HG03108 (cell line): ENCODE measurements around the gene ROR1.
A peak's percentile ranks its signal among the peaks of the same experiment; 100 is the strongest.

Experiments
- ATAC-seq: cut with Tn5 transposase; IDR thresholded peaks from one replicate; pipeline ENCODE4 v1.9.1; 2021; ENCODE audit warnings: moderate library complexity; ENCODE audit not compliant: unreplicated experiment

ROR1 gene

DNA sequence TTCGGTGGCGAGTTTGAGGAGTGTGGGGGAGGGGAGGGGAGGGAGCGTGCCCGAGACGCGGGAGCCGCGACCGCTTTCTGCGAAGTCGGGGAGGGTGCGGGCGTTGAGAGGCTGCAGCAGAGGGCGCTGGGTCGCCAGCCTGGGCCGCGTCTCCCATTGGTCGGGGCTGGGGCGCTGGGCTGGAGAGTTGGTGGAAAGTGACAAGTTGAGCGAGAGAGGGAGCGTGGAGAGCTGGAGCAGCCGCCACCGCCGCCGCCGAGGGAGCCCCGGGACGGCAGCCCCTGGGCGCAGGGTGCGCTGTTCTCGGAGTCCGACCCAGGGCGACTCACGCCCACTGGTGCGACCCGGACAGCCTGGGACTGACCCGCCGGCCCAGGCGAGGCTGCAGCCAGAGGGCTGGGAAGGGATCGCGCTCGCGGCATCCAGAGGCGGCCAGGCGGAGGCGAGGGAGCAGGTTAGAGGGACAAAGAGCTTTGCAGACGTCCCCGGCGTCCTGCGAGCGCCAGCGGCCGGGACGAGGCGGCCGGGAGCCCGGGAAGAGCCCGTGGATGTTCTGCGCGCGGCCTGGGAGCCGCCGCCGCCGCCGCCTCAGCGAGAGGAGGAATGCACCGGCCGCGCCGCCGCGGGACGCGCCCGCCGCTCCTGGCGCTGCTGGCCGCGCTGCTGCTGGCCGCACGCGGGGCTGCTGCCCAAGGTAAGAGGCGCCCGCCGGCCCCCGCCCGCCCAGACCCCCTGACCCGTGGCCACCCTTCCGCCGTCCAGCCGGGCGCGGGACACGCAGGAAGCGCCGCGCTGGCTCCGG is at the start of gene ROR1:
TSS of gene ROR1 (plus strand) at position 203 of the 802 bp plus-strand sequence.
- peak; percentile 76 for ATAC-seq

DNA sequence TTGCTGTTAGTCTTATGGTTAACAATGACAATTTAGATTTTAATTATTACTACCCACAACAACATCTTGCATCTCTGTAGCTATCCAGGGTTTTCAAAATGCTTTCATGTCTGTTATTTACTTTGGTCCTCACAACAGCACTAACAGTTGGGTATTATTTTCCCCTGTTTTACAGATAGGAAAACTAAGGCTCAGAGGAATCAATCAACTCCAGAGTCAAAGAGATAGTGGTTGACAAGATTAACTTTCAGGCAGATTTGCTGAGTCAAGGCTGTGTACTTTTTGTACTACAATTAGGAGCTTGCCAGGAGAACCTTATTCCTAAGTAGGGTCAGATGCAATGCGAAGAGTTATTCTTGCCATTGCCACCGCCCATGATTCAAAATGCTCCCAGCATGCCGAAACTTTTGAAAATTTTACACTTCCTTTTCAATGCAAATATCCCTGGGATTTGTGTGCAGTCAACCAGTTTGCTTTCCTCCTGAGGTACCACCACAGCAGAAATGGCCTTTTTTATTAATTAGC is 49.4 kb upstream of the ROR1 start:
- no peak for ATAC-seq

DNA sequence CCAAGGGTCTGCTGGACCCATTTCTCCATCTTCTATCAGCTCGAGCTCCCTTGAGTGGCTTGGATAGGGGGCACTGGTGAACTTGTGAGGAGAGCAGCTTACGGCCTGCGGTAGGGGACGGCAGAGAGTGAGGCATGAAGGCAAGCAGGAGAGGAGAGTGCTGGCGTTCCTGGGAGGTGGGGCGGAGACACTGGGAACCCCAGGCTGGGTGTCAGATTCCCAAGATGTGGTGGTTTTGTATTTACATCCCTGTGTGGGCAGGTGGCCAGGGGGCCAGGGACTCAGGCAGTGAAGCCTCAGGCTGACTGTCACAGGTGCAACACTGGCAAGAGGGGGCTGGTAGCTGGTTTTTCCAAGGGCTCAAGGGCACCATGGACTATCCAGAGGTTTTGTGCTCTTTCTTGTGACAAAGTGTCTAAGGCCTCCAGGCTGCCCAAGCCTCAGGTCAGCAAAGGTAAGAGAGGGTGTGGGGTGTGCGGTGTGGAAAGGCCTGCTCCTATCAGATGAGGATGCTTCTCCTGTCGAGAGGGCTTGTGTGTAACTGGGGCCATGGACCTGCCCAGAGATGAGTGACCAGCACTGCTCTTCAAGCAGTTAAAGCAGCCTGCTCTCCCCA is 45.1 kb upstream of the ROR1 start:
- no peak for ATAC-seq

DNA sequence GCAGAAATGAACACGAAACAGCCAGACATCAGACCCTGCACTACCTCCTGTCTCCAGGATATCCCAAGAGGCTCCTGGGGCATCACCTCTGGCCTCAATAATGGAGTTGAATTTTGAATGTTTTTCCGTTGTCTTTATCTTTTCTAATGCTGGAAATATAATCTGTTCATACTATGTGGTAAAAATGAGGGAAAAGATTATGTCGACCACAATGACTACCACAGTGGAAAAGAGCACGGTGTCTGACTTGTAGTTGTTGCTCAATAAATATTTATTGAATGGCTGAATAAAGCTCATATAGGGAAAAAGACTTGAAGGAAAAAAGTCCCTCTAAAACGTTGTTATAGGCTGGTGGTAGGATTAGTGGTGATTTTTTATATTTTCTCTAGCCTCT is 44.6 kb upstream of the ROR1 start:
- ATAC-seq, result no peak

DNA sequence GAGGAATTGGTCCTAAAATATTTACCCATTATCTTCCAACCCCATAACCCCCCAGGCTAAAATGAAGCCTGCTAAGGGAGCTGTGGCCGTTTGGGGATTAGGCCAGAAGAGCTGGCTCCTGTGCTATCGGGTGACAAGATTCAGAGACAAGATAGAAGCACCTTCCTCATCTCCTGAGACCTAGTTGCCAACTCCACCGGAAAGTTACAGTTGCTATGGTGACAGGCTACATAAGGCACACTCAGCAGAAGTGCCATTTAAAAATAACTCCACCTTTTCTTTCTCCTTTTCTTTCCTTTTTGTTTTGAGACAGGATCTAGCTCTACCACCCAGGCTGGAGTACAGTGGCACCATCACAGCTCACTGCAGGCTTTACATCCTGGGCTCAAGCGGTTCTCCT is 43.6 kb upstream of the ROR1 start:
- no peak for ATAC-seq

DNA sequence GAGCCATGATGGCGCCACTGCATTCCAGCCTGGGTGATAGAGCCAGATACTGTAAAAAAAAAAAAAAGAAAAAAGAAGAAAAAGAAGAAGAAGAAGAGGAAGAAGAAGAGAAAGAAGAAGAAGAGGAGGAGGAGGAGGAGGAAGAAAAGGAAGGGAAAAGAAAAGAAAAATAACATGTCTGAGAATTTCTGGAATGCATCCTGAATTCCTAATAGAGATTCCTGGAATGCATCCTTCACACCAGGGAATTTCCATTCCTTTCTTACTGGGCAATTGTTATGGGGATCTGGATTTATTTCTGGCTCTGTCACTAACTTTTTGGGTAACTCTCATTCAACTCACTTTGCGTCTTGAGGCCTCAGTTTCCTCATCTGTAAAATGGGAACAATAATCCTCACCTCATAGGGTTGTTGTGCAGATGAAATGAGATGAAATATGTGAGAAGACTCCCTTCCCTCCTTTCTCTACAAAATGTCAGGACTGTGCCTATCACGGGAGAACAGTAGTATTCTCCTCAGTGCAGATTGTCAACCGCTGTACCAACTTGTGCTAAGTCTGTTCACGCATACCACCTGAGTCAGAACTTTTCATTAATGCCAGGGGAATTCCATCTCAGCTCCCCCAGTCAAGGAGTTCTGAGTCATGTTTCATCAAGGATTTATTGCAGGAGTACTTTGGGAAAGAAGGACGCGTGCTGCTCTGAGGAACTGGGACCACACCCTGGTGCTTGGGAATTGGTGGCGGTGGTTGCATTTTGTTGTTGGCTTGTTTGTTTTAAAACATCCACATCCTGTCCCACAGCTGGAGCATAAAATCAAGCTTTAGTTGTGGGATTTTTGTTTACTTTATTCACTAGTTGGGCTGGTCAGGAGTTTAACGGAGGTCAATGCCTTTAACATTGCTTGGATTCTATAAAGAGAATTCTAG is 42.4 kb upstream of the ROR1 start:
- ATAC-seq, result no peak

DNA sequence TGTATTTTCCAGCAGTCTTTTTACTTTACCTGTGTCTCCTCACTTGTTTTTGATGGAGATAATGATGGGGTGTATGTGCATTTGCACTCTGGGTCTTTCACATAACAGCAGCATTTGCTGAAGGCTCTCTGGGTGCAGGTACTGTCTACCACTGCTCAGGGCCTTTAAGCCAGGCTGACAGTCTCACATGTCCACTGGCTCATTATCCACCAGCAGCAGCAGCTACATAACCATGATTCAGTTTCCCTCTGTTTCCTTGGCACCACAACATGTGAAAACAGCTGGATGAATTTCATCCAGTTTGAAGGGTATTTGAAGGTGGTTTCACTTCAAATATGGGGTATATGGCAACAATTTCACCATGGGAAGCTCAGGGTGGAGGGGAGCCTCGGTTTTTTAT is 41.2 kb upstream of the ROR1 start:
- no peak for ATAC-seq

DNA sequence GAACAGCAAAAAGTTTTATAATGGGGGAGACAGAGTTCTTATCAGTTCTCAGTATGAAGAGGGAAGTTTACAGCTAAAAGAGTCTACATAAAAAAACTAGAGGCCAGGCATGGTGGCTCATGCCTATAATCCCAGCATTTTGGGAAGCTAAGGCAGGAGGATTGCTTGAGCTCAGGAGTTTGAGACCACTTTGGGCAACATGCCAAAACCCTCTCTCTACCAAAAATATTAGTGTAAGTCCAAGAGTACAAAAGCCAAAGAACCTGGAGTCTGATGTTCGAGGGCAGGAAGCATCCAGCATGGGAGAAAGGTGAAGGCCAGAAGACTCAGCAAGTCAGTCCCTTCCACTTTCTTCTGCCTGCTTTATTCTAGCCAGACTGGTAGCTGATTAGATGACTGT is 35.0 kb upstream of the ROR1 start:
- ATAC-seq, result no peak

DNA sequence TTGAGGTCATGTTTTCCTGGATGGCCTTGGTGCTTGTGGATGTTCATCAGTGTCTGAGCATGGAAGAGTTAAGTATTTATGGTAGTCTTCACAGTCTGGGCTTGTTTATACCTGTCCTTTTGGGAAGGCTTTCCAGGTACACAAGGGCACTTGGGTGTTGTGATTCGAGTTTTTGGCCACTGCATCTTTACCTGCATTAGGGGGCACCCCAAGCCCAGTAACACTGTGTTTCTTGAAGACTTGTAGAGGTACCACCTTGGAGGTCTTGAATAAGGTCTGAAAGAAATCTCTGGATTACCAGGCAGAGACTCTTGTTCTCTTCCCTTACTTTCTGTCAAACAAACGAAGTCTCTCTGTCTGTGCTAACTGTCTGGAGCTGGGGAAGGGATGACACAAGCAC is 34.4 kb upstream of the ROR1 start:
- ATAC-seq, result no peak

DNA sequence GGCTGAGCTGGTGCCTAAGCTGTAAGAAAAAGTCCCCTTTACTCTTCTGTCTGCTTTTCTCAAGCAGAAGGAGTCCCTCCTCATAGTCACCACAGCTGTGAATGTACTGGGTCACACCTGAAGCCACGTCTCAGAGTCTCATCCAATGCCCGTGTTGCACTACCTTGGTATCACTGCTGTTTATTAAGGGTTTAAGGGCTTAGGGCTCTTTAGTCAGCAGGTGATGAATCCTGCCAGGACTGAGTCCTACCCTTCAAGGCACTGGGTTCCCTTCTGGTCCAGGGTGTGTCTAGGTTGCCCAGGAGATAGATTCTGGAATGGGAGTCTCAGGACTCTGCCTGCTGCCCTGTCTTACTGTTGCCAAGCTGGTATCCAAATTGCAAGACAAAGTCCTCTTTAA is 33.4 kb upstream of the ROR1 start:
- no peak for ATAC-seq

DNA sequence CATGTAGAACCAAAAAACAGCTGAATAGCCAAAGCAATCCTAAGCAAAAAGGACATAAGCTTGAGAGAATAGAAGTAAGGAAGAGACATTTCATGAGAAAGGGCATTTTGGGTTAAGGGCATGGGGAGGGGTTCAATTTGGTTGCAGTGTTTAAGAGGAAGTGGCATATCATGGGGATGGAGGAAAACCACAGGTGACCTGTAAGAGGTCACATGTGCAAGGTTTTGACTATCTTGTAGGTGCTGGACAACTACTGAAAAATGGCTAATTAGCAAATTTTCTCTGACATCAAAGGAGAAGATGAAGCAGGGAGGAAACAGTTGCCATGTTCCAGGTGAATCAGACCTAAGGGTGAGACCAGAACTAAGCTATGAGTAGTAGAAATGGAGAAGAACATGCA is 31.3 kb upstream of the ROR1 start:
- ATAC-seq, result no peak

DNA sequence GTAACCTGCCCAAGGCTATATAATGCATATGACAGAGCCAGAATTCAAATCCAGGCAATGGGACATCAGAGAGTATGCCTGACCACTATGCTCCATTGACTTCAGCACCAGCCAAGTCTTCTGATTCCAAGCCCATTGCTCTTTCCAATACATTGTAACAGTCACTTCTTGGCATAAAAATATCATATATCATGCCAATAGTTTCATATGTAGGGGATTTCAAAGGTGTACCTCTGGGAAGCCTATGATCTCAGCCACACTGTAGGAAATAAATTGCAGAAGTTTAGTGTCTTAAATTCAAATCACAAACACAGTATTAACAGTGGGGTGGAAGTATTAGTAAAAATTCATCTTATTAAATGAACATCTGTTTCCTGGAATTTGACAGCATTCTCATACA is 30.0 kb upstream of the ROR1 start:
- no peak for ATAC-seq

DNA sequence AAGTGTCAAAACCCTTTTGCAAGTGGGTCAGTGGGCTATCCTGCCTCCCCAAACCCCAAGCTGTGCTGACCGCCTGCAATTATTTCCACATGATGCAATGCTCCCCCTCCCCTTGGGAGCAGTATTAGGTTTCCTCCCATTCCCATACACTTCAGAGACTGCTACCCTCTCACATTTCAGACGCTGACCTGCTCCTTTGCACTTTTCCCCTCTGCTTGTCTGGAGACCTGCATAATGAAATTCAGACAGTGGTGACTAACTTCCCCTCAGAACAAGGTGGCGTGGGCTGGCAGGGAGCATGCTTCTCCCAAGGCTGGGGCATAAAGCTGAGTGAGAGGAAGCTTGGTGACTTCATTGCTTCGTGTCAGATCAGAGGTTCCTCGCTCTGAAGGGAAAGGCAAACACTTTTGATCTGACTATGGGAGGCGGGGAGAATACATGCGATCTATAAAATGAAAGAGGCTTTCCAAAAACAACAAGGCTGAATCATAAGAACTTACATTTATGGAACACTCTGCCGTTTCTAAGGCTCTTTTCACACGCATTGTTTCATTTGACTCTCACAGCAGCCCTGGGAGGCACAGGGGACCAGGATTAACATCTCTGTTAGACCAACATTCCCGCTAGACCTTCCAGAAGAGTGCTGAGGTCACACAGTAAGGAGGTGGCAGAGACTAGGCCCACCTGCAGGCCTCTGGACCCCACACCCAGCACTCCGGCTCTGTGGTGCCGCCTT is 27.5 kb upstream of the ROR1 start:
- ATAC-seq, result no peak

DNA sequence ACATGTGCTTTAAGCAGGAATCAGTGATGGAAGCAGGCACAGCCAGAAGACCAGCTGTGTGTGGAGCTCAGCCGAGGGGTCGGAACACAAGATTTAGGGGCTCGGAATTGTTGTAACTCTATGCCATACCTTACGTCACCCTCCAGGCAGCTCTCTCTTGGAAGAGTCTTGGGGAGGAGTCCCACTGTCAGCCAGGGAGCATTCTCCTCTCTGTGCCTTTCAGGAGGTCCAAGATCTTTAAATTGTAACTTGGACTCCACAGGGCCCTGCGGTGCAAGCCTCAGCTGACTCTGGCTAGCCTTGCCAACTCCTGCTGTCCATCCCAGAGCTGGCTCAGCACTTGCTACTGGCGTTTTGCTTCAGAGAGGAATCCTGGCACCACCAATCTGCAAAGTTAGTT is 26.4 kb upstream of the ROR1 start:
- no peak for ATAC-seq

DNA sequence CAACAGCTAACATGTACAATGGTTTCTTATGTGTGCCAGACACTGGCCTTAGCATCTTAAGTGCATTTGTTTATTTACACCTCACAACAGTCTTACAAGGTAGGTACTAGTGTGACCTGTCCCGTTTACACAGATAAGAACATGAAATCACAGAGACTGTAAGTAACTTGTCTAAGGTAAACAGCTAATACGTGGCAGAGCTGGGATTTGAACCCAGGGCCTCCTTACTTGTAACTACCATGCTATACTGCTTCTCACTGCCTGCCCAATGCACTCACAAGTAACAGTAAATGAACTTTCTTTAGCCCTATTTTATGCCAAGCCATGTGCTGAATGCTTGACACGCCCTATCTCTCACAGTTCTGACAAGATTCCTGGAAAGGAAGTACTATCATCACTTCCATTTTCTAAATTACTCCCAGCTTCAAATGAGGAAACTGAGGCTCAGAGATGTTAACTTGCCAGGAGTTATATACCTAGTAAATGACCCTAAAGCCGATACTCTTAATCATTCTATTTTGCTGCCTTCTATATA is 25.7 kb upstream of the ROR1 start:
- no peak for ATAC-seq

DNA sequence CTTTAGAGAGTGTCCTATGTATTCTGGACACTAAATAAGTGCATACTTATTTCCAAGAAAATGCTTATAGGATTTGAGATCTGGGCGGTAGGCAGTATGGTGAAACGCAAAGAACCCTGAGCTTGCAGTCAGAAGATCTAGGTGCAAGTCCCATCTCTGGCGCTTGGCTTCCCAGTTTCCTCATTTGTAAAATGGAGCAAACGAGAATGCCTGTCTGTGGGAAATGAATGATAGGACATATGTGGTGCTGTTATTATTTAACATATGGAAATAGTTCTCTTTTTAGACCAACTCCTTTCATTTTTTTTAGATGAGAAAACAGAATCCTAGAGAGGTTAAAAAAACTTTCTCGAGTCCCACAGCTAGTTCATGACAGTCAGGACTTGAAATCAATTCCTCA is 25.2 kb upstream of the ROR1 start:
- no peak for ATAC-seq

DNA sequence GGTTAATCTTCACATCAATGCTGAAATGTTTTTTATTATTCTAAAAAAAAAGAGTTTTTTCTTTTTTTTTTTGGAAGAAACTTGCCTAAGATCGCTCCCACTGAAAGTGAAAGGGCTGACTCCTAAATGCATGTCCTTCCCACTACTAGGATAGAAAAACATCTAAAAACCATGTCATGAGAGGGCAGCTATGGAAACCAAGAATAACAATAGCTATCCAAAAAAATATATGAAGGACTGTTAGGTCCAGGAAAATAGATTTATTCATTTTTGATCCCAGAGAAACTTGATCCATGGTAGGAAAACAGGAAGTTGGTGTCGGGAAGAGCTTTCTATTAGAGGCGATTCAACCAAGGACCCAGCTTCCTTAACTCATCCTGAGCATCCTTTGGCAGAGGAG is 23.1 kb upstream of the ROR1 start:
- ATAC-seq, result no peak

DNA sequence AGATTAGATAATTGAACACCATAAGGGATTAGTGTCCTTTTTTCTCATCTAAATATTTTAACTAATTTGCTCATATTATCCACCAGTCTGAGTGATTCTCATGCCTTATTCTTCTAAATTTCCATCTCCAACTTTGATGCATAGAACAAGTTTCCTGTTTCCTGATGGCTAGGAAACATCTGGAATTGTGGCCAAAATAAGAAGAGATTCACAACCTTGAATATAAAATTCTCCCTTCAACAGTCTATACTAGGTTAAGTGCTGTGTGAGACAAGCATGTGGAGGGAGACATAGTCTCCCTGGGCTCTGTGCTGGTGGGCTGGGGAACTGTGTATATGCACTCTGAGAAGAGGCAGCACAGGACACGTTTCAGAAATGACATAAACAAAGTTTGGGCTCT is 21.6 kb upstream of the ROR1 start:
- no peak for ATAC-seq

DNA sequence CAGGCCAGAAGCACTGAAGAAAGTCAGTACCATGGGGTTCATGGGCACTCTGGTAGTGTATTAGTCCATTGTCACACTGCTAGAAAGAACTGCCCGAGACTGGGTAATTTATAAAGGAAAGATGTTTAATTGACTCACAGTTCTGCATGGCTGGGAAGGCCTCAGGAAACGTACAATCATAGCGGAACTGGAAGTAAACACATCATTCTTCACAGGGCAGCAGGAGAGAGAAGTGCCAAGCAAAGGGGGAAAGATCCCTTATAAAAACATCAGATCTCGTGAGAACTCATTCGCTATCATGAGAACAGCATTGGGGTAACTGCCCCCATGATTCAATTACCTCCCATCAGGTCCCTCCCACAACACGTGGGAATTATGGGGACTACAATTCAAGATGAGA is 20.2 kb upstream of the ROR1 start:
- ATAC-seq, result no peak

DNA sequence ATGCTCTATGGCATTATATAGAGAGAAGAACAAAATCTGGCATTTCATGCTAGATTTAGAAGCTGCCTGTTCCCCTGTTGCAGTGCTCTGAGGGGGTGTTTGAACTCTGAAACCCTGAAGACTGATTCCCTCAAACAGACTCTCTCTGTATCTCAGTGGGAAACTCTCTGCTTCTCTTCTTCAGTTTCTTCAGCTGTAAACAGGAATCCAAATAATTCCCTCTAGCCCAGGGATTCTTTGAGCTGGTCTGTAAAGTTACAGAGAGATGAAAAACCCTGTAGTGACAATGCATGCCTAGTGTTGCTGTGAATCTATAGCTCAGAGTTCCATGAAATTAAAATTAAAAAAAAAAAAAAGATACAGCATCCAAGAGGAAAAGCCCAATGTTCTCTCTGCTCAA is 17.0 kb upstream of the ROR1 start:
- no peak for ATAC-seq

DNA sequence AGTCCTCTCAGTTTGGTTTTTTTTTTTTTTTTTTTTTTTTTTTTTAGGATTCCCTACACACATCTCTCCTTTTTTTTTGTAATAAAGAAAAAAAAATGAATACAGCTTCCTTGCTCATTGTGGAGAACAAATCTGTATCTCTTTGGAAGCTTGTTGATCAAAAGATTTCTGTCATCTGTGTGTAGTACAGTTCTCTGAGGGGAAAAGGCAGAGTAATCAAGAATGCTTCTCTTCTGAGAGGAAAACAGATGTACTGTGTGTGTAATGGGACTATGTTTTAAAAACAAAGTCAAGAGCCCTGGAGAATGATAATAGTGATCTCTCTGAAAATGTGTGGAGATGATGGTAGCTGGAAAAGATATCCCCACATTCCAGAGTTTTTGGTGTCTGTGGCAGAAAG is 16.5 kb upstream of the ROR1 start:
- ATAC-seq, result no peak
